Neural cell (in vitro differentiated cells): Measurements from ENCODE around the gene NFIA. TPM values are rescaled to one million over a fixed set of nuclear protein-coding genes. Genes with fewer than 3 reads are reported as not detected.

Source experiments
- H2AFZ ChIP-seq: fragments of 200-600, 300-800 bp; sonication (generic), shearing (Covaris generic); 2 replicates; pipeline ENCODE4 v1.6.0; 2014; ENCODE audit warnings: low read depth, mild to moderate bottlenecking, antibody characterized with exemption, low read length, moderate library complexity
- H3F3A ChIP-seq: fragments of 200-600 bp; shearing (Covaris generic); 2 replicates; pipeline ENCODE4 v1.6.1; 2016; ENCODE audit warnings: mild to moderate bottlenecking, moderate library complexity, mixed read lengths, antibody characterized with exemption, low read length; ENCODE audit not compliant: insufficient read depth, poor library complexity, severe bottlenecking
- H3K27ac ChIP-seq: fragments of 200-600, 300-800 bp; sonication (generic), shearing (Covaris generic); 2 replicates; pipeline ENCODE4 v1.5.1; 2014; ENCODE audit warnings: mild to moderate bottlenecking, low read length, moderate library complexity
- H3K27me3 ChIP-seq: fragments of 300-800, 200-600 bp; sonication (generic), shearing (Covaris generic); 2 replicates; pipeline ENCODE4 v1.6.0; 2014; ENCODE audit warnings: mild to moderate bottlenecking, low read depth, low read length, moderate library complexity; ENCODE audit not compliant: insufficient read depth
- H3K36me3 ChIP-seq: fragments of 300-800, 200-600 bp; sonication (generic), shearing (Covaris generic); 2 replicates; pipeline ENCODE4 v1.5.1; 2014; ENCODE audit warnings: mild to moderate bottlenecking, antibody characterized with exemption, low read length, moderate library complexity; ENCODE audit not compliant: insufficient read depth
- H3K4me2 ChIP-seq: fragments of 300-800, 200-600 bp; sonication (generic), shearing (Covaris generic); 2 replicates; pipeline ENCODE4 v1.6.0; 2014; ENCODE audit warnings: mild to moderate bottlenecking, low read length
- H3K4me3 ChIP-seq: fragments of 300-800, 200-600 bp; sonication (generic), shearing (Covaris generic); 2 replicates; pipeline ENCODE4 v1.5.1; 2014; ENCODE audit warnings: mild to moderate bottlenecking, low read length, moderate library complexity
- H3K79me2 ChIP-seq: fragments of 200-600 bp; shearing (Covaris generic); replicated peaks from 2 replicates; pipeline ENCODE4 v1.6.0; 2014; ENCODE audit warnings: mild to moderate bottlenecking, low read length, moderate library complexity; ENCODE audit not compliant: insufficient read depth
- H3K9ac ChIP-seq: fragments of 300-800, 200-600 bp; sonication (generic), shearing (Covaris generic); 2 replicates; pipeline ENCODE4 v1.6.1; 2016; ENCODE audit warnings: mild to moderate bottlenecking, low read length, mixed read lengths
- H3K9me2 ChIP-seq: fragments of 200-600 bp; shearing (Covaris generic); 2 replicates; pipeline ENCODE4 v1.6.1; 2016; ENCODE audit warnings: mild to moderate bottlenecking, low read length, mixed read lengths; ENCODE audit not compliant: insufficient read depth
- H3K9me3 ChIP-seq: fragments of 200-600, 300-800 bp; sonication (generic), shearing (Covaris generic); 2 replicates; pipeline ENCODE4 v1.6.1; 2016; ENCODE audit warnings: mild to moderate bottlenecking, mixed run types, low read length, moderate library complexity, mixed read lengths
- H4K20me1 ChIP-seq: fragments of 200-600 bp; shearing (Covaris generic); 2 replicates; pipeline ENCODE4 v1.6.1; 2016; ENCODE audit warnings: mild to moderate bottlenecking, mixed run types; ENCODE audit not compliant: insufficient read depth
- CTCF ChIP-seq: fragments of 450-650 bp; IDR thresholded peaks from 2 replicates; pipeline ENCODE4 v1.5.1; 2014; ENCODE audit warnings: antibody characterized with exemption, mild to moderate bottlenecking, moderate library complexity; ENCODE audit not compliant: poor library complexity, severe bottlenecking
- EP300 ChIP-seq: fragments of 450-650 bp; conservative IDR thresholded peaks from 2 replicates; pipeline ENCODE4 v1.6.1; 2014; ENCODE audit warnings: antibody characterized with exemption, mild to moderate bottlenecking, moderate library complexity; ENCODE audit not compliant: poor library complexity, severe bottlenecking
- EZH2 ChIP-seq: fragments of 200-600, 300-800 bp; shearing (Covaris generic), sonication (generic); IDR thresholded peaks from 2 replicates; pipeline ENCODE4 v1.6.1; 2014; ENCODE audit warnings: antibody characterized with exemption, low read length, borderline replicate concordance, mild to moderate bottlenecking; ENCODE audit not compliant: insufficient read depth, poor library complexity, severe bottlenecking
- MXI1 ChIP-seq: fragments of 450-650 bp; conservative IDR thresholded peaks from 2 replicates; pipeline ENCODE4 v1.6.1; 2014; ENCODE audit warnings: antibody characterized with exemption, mild to moderate bottlenecking; ENCODE audit not compliant: poor library complexity, severe bottlenecking
- POLR2AphosphoS5 ChIP-seq: IDR thresholded peaks from 2 replicates; pipeline ENCODE4 v1.6.1; 2012
- RAD21 ChIP-seq: fragments of 450-650 bp; conservative IDR thresholded peaks from 2 replicates; pipeline ENCODE4 v1.6.1; 2014; ENCODE audit warnings: antibody characterized with exemption, mild to moderate bottlenecking, moderate library complexity
- REST ChIP-seq: IDR thresholded peaks from 2 replicates; pipeline ENCODE4 v1.6.1; 2012; ENCODE audit warnings: borderline replicate concordance
- SMC3 ChIP-seq: fragments of 450-650 bp; conservative IDR thresholded peaks from 2 replicates; pipeline ENCODE4 v1.6.1; 2014; ENCODE audit warnings: antibody characterized with exemption, mild to moderate bottlenecking, moderate library complexity; ENCODE audit not compliant: poor library complexity
- TAF1 ChIP-seq: IDR thresholded peaks from 2 replicates; pipeline ENCODE4 v1.6.1; 2012; ENCODE audit warnings: low read depth
- polyA plus RNA-seq: library from polyadenylated mRNA; depleted of rRNA; stranded (reverse); fragments of >200 nt; gene quantifications from 2 replicates; pipeline ENCODE4 v1.2.3, GENCODE V29; 2014

The NFIA gene
- polyA plus RNA-seq, 1 donor from 2014 or later = 0.47 TPM

DNA sequence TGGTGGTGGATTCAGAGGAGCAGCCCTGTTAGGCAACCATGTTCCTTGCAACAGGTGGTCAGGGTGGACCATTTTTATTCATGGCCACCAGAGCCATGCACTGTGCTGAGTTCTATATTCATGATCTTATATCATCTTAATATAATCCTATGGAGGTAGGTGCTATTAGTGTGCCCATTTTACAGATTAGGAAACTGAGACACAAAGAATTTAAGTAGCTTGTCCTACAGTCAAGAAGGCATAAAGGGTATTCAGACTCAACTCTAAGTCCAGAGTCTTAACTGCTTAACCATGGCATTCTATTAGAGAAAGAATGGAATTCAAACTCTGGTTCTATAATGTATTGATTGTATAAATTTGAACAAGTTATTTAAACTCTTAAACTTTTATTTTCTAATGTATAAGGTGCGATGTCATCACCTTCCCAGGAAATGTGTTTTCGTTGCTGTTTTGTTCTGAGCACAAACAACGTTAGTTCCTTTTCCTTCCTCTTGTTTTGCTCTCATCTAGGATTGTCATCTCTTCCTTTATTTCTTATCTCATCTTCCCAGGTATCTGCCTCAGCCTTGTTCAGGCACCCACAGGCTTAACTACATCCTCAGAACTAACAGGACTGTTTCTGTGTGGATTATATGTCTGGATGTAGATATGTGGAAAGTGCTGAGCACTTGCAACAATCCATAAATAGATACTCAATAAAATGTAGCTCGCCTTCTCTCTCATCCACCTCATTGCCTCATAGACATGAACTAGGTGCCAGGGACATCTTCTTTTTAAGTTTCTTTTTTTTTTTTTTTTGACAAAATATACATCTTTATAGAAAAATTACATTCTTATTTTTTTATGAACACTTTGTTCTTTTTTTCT is 207.1 kb downstream of the NFIA start:
- no peaks in the 10 kb centered on the region for H4K20me1 ChIP-seq
- H3K79me2 ChIP-seq = no peaks in the 10 kb centered on the region
- H3K4me2 ChIP-seq = no peak overlapping the region
- H3K9me2 ChIP-seq = no peaks in the 10 kb centered on the region
- H3K27me3 ChIP-seq = no peaks in the 10 kb centered on the region
- H3K9me3 ChIP-seq = no peaks in the 10 kb centered on the region
- H2AFZ ChIP-seq = no peak overlapping the region
- TF ChIP-seq RAD21 (no peak), MXI1 (no peak), SMC3 (no peak), REST (no peak), EZH2 (no peak), EP300 (no peak), POLR2AphosphoS5 (no peak), TAF1 (no peak), CTCF (no peak)
- no peak overlapping the region for H3K9ac ChIP-seq
- no peak overlapping the region for H3K4me3 ChIP-seq
- H3F3A ChIP-seq = no peaks in the 10 kb centered on the region
- no peak overlapping the region for H3K27ac ChIP-seq
- no peaks in the 10 kb centered on the region for H3K36me3 ChIP-seq

DNA sequence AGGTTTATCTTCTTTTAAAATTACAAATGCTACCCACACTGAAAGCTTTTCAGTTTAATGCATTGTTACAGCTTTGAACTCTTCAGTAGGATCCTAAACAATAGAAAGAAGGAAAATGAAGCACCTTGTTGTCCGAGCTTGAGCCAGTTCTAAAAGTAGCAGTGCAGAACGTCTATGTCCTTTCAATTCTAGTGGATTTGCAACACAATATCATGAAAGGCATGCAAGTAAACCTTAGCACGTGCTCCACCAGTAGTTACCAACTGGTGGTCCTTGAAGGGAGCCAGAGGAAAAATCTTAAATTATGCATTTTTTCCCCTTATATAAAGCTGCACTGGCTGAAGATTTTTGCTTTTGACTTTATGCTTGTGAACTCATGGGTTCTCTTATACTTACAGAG is 208.2 kb downstream of the NFIA start:
- Histone ChIP-seq H3K27me3 (no peaks in the 10 kb centered on the region), H3K9me3 (no peaks in the 10 kb centered on the region), H3F3A (no peaks in the 10 kb centered on the region), H3K4me3 (no peak overlapping the region), H3K36me3 (no peaks in the 10 kb centered on the region), H3K27ac (no peak overlapping the region), H3K4me2 (no peak overlapping the region), H2AFZ (no peak overlapping the region), H3K79me2 (no peaks in the 10 kb centered on the region), H3K9ac (no peak overlapping the region), H3K9me2 (no peaks in the 10 kb centered on the region), H4K20me1 (no peaks in the 10 kb centered on the region)
- TF ChIP-seq TAF1 (no peak), SMC3 (no peak), MXI1 (no peak), EZH2 (no peak), RAD21 (no peak), POLR2AphosphoS5 (no peak), CTCF (no peak), REST (no peak), EP300 (no peak)
